HG03354 (cell line): ENCODE results near the gene KLK11.

Experiments
- ATAC-seq: cut with Tn5 transposase; IDR thresholded peaks from one replicate; pipeline ENCODE4 v1.9.1; 2021; ENCODE audit warnings: mild to moderate bottlenecking; ENCODE audit not compliant: unreplicated experiment, poor library complexity, severe bottlenecking

The KLK11 gene

DNA sequence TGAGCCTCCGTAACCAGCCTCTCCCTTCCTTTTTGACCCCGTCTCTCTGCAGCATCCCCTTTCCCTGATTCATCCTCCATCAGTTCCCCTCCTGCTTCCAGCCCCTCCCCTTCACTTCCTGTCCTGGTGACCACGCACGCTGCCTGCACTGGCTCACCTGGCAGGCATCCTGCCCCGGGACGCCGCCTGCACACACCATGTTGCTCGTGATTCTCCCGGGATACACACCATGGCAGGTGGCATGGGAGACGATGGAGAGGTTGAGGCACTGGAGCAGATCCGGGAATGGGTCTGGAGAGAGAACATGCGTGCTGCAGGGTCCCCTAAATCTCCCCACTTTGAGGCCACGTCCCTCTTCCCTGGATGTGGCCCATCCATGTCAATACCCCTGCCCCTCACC lies 4.2 kb upstream of the KLK11 start:
- no peak for ATAC-seq

DNA sequence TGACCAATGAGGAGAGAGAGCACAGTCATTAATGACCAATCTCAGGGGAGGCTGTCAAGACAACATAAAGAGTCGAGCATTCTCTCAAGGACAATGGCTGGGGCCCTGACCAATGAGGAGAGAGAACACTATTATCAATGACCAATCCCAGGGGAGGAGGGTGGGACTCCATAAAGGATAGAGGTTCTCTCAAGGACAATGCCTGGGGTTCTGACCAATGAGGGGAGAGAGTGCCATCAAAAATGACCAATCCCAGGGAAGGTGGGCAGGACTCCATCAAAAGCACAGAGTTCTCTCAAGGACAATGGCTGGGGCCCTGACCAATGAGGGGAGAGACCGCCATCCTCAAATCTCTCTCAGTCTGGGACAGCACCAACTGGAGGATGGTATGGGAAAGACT lies 3.3 kb upstream of the KLK11 start:
- no peak for ATAC-seq

DNA sequence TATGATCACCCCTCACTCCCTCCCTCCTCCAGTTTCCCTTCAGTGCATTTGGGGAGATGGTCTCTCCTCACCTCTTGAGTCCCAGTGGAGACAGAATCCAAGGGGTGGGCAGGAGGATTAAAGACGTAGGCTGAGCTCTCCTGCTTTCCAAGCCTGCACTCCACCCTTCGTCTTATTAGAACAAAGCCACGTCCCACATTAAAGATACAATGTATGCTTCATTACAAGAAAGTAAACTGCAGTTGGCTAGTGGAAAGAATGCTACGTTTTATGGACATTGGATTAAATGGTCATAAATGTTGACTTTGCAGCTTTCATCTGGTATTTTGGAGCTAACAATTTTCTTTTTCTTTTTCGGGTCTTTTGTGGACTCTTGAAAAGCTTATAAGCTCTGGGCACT lies 1.5 kb upstream of the KLK11 start:
- no peak for ATAC-seq

DNA sequence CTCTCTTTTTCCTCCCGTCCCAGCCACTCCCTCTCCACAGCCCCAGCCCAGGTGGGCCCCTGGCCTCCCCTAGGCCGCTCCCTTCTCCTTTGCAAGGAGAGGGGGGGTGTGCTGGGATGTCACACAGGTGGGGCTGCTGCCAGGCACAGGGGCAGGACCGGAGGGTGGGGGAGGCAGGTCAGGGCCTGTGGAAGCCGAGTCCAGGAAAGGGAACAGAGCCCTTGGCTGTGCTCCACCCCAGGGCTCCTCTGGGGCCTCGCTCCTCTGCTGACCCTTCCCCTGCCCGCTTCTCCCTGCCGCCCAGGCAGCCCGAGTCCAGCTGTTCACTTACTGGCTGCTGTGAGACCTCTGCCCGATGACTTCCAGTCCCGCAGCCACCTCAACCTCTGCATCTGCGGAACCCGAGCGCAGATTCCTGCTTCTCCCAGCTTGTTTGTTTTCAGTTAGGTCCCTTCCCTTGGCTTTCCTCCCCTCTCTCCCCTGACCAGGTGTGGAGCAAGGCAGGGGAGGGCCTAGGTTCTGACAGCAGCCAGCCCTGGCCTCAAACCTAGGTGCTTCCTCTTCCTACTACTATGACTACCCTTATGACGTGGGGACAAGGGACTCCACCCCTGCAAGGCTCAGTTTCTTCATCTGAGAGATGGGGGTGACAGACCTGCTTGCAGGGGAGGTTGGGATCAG lies 850 bp upstream of the KLK11 start:
- ATAC-seq: no peak

DNA sequence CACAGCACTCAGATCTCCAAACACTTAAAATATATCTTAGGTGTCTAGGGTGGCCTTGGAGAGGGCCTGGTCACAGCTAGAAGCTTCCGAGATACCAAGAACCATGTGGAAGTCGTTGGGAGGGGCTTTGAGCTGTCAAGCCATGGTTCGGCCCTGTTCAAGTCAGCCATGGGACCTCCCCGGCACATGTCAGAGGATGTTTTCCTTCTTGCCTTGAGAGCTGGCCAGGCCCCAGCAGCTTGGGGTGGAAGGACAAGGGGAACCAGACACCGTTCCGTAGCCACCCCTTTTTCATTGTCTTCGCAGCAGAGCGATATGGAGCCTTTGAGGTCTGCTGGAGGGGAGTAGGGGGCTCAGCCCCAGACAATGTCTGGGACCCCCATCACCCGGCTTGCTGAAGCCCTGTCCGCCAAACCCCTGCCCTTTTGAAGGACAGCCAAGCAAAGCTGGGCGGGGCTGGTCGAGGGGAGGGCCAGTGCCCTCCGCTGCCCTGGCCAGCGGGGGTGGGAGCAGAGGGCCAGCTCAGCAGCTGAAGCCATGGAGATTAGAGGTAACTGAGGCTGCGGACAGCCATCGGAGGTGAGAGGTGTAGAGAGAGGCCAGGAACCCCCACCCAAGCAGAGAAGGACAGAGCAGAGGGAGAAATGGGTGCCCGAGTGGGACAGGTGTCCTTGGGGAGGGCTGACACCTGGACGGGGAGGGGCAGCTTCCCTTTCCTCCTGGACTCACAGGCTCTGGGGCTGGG lies 435 bp downstream of the KLK11 start:
- no peak for ATAC-seq

DNA sequence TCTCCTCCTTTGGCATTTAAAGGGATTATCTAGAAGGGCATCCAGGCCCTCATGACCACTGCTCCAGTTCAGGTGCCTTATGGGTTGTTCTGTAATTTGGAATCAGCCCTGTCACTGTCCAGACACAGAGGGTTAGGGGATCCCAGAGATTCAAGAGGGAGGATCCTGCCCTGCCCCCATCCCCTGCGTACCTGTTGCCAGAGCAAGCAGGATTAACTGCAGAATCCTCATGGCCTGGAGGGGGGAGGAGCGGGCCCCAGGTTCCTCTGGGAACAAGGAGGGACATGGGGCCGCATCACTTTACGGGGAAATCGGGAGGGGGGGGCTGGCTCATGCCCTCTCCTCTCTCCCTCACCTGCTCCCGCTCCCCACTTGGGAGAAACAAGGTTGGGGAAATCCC lies 1.0 kb downstream of the KLK11 start:
- no peak for ATAC-seq

DNA sequence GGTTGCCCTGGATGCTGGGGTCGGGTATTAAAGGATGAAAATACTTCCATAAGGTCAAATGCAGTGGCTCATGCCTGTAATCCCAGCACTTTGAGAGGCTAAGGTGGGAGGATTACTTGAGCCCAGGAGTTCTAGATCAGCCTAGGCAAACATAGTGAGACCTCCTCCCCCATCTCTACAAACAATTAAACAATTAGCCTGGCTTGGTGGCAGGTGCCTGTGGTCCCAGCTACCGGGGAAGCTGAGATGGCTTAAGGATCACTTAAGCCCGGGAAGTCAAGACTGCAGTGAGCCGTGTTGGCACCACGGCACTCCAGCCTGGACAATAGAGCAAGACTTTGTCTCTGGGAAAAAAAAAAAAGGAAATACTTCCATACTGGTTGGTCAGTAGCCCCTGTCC lies 1.5 kb downstream of the KLK11 start:
- ATAC-seq: no peak

DNA sequence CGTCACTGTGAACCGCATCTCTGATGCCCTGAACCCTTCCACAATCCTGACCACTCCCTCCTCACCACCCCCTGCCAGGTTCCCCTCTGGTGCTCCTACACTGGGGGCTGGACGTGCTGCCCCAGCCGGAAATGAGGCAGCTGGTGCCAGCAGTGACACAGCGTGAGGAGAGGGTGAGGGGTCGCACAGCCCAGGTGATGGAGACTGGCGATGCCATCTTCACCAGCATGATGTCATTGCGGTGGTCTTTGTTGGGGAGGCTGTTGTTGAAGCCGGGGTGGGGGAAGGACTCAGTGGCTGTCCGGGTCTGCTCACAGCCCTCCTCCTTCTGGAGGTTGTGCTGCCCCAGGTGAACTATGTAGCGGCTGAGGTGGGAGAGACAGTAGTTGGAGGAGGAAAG lies 2.5 kb downstream of the KLK11 start:
- ATAC-seq: no peak

DNA sequence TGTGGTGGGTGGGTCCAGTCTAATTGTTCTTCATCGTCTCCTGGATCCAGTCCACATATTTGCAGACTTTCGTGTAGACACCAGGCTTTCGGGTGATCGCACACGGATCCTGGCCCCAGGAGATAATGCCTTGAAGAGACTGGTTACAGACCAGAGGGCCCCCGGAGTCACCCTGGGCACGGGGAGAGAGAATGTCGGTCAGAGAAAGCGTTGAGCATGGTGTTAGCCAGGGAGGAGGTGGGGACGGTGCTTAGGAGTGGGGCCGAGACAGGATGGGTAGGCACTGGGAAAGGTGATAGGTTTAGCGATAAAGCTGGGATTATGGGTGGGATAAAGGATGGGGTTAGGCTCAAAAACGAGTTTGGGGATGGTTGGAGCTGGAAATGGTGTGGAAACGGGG lies 3.9 kb downstream of the KLK11 start:
- no peak for ATAC-seq

DNA sequence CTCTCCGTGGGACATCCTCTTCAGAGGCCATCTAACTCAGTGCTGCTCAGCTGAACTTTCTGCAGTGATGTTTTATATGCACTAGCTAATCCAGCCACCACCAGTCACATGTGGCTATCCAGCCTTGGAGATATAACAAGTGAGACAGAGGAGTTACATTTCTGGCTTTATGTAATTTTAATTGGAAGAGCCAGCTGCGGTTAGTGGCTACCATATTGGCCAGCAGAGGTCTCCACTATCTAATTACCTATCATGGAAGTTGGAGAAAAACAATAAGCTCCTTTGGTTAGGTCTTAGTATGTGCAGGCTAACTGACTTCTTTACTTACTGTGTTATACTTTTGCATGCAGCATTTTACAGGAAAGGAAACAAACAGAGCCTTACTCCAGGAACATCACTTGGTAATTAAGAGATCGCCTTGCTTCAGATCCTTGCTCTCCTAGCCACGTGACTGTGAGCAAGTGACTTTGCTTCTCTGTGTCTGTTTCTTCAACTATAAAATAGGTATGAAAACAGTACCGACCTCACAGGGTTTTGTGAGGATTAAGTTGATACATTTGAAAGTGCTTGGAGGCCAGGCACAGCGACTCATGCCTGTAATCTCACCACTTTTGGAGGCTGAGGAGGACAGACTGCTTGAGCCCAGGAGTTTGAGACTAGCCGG lies 5.3 kb downstream of the KLK11 start:
- no peak for ATAC-seq

DNA sequence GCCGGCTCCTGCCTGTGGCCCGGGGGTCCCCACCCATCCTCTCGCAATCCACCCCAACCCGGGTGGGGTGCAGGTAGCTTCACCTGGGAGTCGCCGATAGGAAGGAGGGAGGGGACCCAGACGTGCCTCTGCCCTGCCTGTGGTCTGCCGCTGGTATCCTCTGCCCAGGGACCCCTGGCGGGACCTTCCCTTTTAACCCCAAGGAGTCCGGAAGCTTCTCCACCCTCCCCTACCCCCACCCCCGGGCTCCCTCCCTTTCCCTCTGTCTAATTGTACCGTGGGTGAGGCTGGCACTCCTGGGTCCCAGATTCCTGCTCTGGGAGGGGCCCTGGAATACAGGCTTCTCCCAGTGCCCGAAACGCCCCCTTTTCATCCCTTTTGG lies 6.9 kb downstream of the KLK11 start, which contains the start of gene KLK10:
Gene KLK10, minus strand, starts transcription at position 166 of the 382 bp plus-strand sequence. CDS start 579 bp downstream, outside the sequence.
- ATAC-seq: no peak

DNA sequence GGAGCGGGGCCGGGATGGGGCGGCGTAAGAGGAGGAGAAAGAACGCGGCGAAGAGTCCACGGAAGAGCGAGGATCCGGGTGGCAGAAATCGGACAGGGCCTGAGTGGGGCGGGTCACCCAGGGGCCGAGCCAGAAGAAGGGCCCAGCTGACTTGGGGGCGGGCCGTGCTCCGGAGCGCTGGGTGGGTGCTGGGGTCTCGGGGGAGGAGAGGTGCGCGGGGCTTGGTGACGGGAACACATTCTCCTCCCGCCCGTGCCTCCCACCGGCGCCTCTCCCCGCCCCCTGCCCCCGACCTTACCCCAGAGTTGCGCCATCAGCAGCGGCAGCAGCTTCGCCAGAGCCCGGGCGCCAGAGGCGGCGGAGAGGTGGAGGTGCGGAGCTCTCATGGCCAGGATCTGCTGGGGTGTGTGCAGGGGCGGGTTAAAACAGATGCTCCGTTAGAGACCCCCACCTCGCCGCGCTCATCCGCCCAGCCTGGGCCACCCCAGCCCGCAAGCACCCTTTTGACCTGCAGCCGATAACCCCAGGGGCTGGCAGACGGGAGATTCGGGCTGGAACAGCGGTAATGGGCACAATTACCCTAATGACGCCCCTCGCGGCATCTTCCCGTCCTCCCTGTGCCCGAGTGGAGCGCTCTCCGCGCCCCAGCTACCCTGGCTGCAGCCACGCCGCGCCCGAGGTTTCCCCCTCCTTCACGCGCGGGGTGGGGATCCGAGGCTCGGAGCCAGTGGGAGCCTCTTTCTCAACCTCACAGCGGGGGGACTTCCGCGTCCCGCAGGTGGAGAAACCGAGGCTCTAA lies 7.5 kb downstream of the KLK11 start:
- ATAC-seq: no peak

DNA sequence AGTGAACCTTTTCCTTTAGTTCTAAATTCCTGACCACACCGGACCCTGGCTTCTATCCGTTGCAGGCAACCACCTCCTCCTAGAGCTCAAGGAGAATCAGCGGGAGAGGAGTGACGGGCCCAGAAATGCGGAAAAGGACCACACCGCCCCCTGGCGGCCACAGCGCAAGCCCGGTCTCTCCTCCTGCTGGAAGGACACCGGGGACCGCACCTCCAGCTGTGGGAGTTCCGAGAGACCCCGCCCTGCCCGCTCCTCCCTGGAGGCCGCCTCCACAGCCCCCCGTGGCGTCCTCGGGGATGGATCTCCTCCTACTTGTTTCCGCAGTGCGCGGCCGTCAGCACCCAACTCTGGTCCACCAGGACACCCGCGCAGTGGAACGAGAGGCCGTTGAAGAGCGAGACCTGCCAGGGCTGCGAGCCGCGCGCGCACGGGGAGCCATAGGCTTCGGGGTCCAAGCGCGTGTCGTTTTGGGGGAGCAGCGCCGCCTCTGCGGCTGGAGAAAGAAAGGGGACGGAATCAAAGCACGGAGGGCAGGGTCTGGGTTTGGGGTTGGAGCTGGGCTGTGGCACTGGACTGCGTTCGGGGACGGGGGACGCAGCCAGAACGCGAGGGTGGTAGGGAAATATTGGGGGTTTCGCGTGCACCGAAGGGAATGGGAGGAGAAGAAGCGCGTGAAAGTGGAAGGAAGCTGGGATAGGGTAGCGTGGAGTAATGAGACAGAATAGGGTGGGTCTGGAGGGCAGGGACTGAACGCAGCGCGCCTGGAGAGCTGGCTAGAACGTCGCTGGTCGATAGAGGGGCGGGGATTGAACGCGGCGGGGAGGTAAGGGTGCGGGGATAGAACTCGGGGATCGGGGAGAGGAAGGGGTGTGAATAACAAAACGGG lies 9.4 kb downstream of the KLK11 start:
- no peak for ATAC-seq

DNA sequence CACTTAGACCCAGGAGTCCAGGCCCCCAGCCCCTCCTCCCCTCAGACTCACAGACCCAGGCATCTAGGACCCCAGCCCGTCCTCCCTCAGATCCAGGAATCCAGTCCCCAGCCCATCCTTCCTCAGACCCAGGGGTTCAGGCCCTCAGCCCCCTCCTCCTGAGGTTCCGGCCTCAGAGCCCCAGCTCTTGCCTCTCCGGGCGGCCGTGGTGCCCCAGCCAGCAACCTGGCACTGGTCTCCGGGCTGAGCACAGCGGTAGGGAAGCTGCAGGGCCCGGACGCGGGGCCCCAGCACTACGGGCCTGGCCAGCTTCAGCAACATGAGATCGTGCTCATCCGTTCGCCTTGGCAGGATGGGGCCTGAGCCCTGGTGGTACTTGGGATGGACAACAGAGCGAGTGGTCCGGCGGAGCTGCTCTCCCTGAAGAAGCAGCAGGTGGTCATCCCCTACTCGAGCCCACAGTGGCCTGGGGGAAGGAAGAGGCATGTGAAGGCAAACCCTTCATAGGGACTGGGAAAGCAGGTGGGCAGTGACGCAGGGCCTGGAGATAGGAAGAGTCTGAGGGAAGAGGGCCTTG lies 10.6 kb downstream of the KLK11 start:
- ATAC-seq: no peak

DNA sequence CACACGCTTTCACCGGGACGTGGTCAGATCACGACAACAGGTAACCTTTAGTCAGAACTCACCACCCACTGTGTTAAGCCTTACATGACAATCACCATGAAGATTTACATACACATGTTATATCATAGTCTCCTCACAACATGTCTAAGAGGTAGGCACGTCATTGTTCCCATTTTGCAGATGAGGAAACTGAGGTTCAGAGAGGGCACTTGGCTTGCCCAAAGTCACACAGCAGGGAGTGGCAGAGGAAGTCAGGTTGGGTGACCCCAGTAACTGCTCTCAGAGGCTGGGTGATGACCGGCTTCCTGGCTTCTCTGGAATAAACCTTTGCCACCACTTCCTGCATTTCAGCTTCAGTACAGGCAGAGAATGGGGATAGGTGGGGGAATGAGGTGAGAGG lies 12.2 kb downstream of the KLK11 start:
- no peak for ATAC-seq

DNA sequence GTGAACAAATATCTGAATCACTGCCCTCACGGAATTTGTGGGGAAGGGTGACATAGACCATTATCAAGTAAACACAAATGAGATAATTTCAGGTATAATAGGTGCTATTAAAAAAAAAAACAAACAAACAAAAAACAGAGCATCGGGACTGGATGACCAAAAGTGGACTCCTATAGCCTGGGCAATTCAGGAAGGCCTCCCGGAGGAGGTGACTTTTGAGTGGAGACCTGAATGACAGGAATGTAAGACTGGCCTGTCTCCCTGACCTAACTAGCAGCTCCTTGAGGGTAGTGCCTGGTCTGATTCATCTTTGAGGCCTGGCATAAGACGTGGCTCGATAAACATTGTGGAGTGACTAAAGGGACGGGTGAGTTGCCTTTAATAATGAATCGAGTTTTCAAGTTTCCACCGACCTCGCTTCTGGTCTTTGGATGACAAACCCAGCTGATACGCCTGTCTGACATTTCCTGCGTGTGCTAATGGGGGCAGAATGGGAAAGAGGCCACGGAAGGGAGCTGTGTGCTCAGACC lies 13.7 kb downstream of the KLK11 start:
- no peak for ATAC-seq

DNA sequence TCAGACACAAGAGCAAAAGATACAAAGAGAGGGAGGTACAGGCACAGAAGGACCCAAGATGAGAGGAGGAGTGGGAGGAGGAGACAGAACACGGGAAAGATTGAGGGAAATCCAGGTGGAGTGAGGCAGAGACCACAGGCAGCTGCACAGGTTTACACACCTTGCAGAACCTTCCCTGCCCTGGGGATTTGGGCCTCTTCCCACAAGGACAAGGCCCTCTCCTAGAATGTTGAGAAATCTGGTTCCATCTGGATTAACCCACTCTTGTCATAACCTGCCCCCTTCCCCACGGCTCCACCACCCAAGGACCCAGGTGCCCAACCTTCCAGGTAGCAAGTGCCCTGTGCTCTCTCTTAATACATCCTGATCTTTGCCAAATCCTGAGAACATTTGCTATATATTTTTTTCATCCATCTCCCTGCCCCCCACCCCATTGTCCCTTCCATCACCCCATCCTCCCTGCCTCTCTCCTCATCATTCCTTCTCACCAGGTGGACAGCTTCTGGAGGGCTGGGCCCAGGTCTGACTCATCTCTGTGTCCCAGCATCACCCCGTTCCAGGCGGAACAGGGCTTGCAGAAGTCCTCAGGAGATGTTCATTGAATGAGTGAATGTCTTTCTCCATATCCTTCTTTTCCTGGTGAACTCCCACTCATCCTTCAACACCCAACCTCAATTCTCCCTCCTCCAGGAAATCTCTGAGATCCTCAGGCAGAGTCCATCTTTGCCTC lies 16.2 kb downstream of the KLK11 start:
- ATAC-seq: no peak
